ENCODE measurements around the gene FRMD4B. TPM values are rescaled to one million over a fixed set of nuclear protein-coding genes. Genes with fewer than 3 reads are reported as not detected.

FRMD4B gene
- total and polyA plus RNA-seq, 10 of the 15 experiments (the other 5 are each of a cell fraction or from before 2014, with no cell fraction given), result 3.9 to 11.4 (median 8.0) TPM

DNA sequence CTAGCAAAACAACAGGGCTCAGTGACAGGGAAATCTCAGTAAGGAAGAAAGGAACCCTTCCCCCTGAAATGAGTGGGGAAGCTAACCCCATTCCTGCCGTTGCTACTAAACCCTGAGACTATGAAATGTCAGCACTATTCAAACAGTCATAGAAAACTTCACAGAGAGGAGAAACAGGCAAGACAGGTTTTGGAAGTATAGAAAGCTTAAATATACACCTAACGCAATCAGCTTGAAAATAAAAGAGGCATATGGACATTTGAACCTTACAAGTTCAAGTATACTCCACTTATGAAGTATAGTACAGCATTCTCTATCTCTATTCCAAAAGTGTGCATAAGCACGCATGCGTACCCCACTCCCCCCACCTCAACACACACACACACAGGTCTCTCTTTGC, 17.6 kb upstream of the FRMD4B start:
- RAD21 ChIA-PET (ENCODE audit: unreplicated experiment), result no interaction called here
- no peaks in the 10 kb centered on the region for H3K4me1 ChIP-seq (ENCODE audit: control insufficient read depth, insufficient read depth, low read length)
- ATAC-seq (no peak), DNase-seq (ENCODE audit: low read depth, low spot score) (no peak), FAIRE-seq (no peak)
- BruUV-seq (replicated peaks), result no TSS peak
- 81% methylated on average over 4 of the region's 4 CpGs for WGBS (ENCODE audit: insufficient coverage, insufficient replicate concordance, low lambda C conversion rate, missing lambda C conversion rate)
- H3K79me2 ChIP-seq (ENCODE audit: control insufficient read depth, insufficient read depth, low read length), result no peaks in the 10 kb centered on the region
- CTCF ChIA-PET, result interaction anchor here (0.6 to 1.2 kb wide), 2 partner anchors 15 to 77 kb away, joined by 3 to 4 read pairs; no protein-coding TSS in a partner anchor
- H3K27me3 ChIP-seq (replicated peaks in 1 of 2; ENCODE audit: control insufficient read depth in 2 of 2, insufficient read depth in 2 of 2, low read length in 1 of 2), result no peaks in the 10 kb centered on the region
- in situ Hi-C loops (cut with MboI) (no loop called here), intact Hi-C loops (cut with micrococcal nuclease; ENCODE audit: unreplicated experiment) (no loop called here)
- peaks cover 3% of the 10 kb centered on the region; the same call in 2 of the 3 replicates for H3K9me3 ChIP-seq (replicated peaks; ENCODE audit: control insufficient read depth, insufficient read depth, low read length)
- POLR2A ChIA-PET, result no interaction called here
- H3K9ac ChIP-seq (ENCODE audit: control insufficient read depth, insufficient read depth, low read length), result no peak overlapping the region
- no peaks in the 10 kb centered on the region for H3K36me3 ChIP-seq (ENCODE audit: control insufficient read depth in 2 of 2, insufficient read depth in 2 of 2, low read length in 1 of 2)
- H2AFZ ChIP-seq (ENCODE audit: control insufficient read depth, low read depth, low read length), result no peak overlapping the region
- no peak for TF ChIP-seq ZSCAN29 (IDR thresholded peaks at IDR 0.05)
- no peak for TF ChIP-seq SMAD1 (IDR thresholded peaks at IDR 0.05; ENCODE audit: low read depth, partially characterized antibody)
- TF ChIP-seq E2F4 (IDR thresholded peaks at IDR 0.05; ENCODE audit: low read depth, low read length), result no peak
- TF ChIP-seq SP1 (IDR thresholded peaks at IDR 0.05; ENCODE audit: low read depth, low read length), result no peak
- no peak for TF ChIP-seq GABPA (IDR thresholded peaks at IDR 0.05; ENCODE audit: low read depth)
- no peak for TF ChIP-seq FOXK2 (IDR thresholded peaks at IDR 0.05)
- no peak for TF ChIP-seq BACH1 (IDR thresholded peaks at IDR 0.05; ENCODE audit: borderline replicate concordance)
- no peak for TF ChIP-seq CBX3 (IDR thresholded peaks at IDR 0.05; ENCODE audit: borderline replicate concordance, low read depth)
- no peak for TF ChIP-seq PAX5 (IDR thresholded peaks at IDR 0.05; ENCODE audit: borderline replicate concordance, low read depth, low read length)
- TF ChIP-seq USF1 (IDR thresholded peaks at IDR 0.05; ENCODE audit: borderline replicate concordance, extremely low read length, insufficient read depth, low read depth, low read length), result no peak
- TF ChIP-seq RAD21 (IDR thresholded peaks at IDR 0.05; ENCODE audit: insufficient read depth, low read depth, low read length), result no peak
- no peak for TF ChIP-seq IRF4 (IDR thresholded peaks at IDR 0.05; ENCODE audit: low read depth, low read length)
- no peak for TF ChIP-seq SIN3A (IDR thresholded peaks at IDR 0.05; ENCODE audit: low read depth, low read length)
- TF ChIP-seq ETV6 (conservative IDR thresholded peaks at IDR 0.05 in 1 of 2, IDR thresholded peaks at IDR 0.05 in 1 of 2; ENCODE audit: borderline replicate concordance in 1 of 2, low read depth in 1 of 2), result no peak
- no peak for TF ChIP-seq MTA2 (IDR thresholded peaks at IDR 0.05; ENCODE audit: low read depth)
- TF ChIP-seq HDGF (IDR thresholded peaks at IDR 0.05), result no peak
- TF ChIP-seq STAT3 (IDR thresholded peaks at IDR 0.05; ENCODE audit: low read depth, low read length), result no peak
- TF ChIP-seq SMAD5 (IDR thresholded peaks at IDR 0.05; ENCODE audit: low read depth), result no peak
- no peak overlapping the region for H3K27ac ChIP-seq (ENCODE audit: control insufficient read depth, insufficient read depth)
- H3K4me3 ChIP-seq, result no peak overlapping the region
- H3K4me2 ChIP-seq (ENCODE audit: control insufficient read depth, insufficient read depth), result no peak overlapping the region
- H4K20me1 ChIP-seq (ENCODE audit: control insufficient read depth, insufficient read depth), result no peaks in the 10 kb centered on the region
- SMC1A ChIA-PET (ENCODE audit: uncharacterized antibody, unreplicated experiment), result interaction anchor here (1.3 kb wide), 1 partner anchor 35 kb away, joined by 3 read pairs; no protein-coding TSS in a partner anchor
